ENCODE results near the gene SCFD1. TPM values are rescaled to one million over a fixed set of nuclear protein-coding genes. Genes with fewer than 3 reads are reported as not detected.

The SCFD1 gene
- total and polyA plus RNA-seq, 2 donors (not counting 1 experiment from before 2014, with no cell fraction given), result 110 to 129 TPM

DNA sequence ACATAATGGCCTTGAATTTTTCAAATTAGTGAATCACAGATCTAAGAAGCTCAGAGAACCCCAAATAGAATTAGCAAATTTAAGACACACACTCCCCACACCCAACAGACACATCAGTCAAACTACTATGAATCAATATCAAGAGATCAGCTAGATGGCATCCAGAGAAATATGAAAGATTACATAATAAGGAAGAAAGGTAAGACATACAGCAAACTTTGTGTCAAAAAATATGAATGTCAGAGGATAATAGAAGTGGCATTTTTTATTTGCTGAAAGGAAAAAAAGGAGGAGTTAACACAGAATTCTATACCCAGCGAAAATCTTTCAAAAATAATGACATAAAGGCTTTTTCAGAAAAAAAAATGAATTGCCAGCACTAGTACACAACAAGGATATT lies 141.8 kb downstream of the SCFD1 start:
- no peak for TF ChIP-seq EZH2 (IDR thresholded peaks at IDR 0.05; ENCODE audit: low read length, missing control alignments)
- TF ChIP-seq CTCF (conservative IDR thresholded peaks at IDR 0.05 in 1 of 2, IDR thresholded peaks at IDR 0.05 in 1 of 2; ENCODE audit: low read depth in 1 of 2, low read length in 2 of 2), result no peak

GRCh38 chr14:30767624-30768023 lies 145.5 kb downstream of the SCFD1 start:
- no peaks in the 10 kb centered on the region for H3K4me1 ChIP-seq (ENCODE audit: control insufficient read depth, extremely low read depth, insufficient read depth, low read length)
- H4K20me1 ChIP-seq (ENCODE audit: control insufficient read depth, extremely low read depth, insufficient read depth, low read length), result no peaks in the 10 kb centered on the region
- TF ChIP-seq CTCF (conservative IDR thresholded peaks at IDR 0.05 in 1 of 2, IDR thresholded peaks at IDR 0.05 in 1 of 2; ENCODE audit: low read depth in 1 of 2, low read length in 2 of 2) (no peak), EZH2 (IDR thresholded peaks at IDR 0.05; ENCODE audit: low read length, missing control alignments) (no peak)
- H3K79me2 ChIP-seq (ENCODE audit: control insufficient read depth, insufficient read depth, low read length), result no peaks in the 10 kb centered on the region
- H3K27ac ChIP-seq (ENCODE audit: insufficient read depth, low read length), result no peak overlapping the region
- no peak overlapping the region for H3K4me3 ChIP-seq (replicated peaks in 1 of 4; ENCODE audit: control extremely low read depth in 1 of 4, insufficient read depth in 1 of 4, low read depth in 3 of 4, low read length in 4 of 4)
- no peaks in the 10 kb centered on the region for H3K9me3 ChIP-seq (ENCODE audit: control insufficient read depth, insufficient read depth, low read depth, low read length)
- no peak overlapping the region for H2AFZ ChIP-seq (ENCODE audit: low read length)
- DNase-seq (ENCODE audit: low read depth in 2 of 2), result no peak
- no peak overlapping the region for H3K9ac ChIP-seq (ENCODE audit: insufficient read depth, low read length)
- H3K27me3 ChIP-seq (ENCODE audit: control insufficient read depth, insufficient read depth, low read length), result no peaks in the 10 kb centered on the region
- no peaks in the 10 kb centered on the region for H3K36me3 ChIP-seq (ENCODE audit: control insufficient read depth, insufficient read depth, low read length)
- H3K4me2 ChIP-seq (ENCODE audit: extremely low read depth, insufficient read depth, low read length), result no peak overlapping the region

More for the DNA sequence above, 141.8 kb downstream of the SCFD1 start:
- Histone ChIP-seq H3K79me2 (ENCODE audit: control insufficient read depth, insufficient read depth, low read length) (no peaks in the 10 kb centered on the region), H3K4me3 (replicated peaks in 1 of 4; ENCODE audit: control extremely low read depth in 1 of 4, insufficient read depth in 1 of 4, low read depth in 3 of 4, low read length in 4 of 4) (no peak overlapping the region), H3K27ac (ENCODE audit: insufficient read depth, low read length) (no peak overlapping the region), H3K27me3 (ENCODE audit: control insufficient read depth, insufficient read depth, low read length) (no peaks in the 10 kb centered on the region), H3K9me3 (ENCODE audit: control insufficient read depth, insufficient read depth, low read depth, low read length) (no peaks in the 10 kb centered on the region), H3K4me1 (ENCODE audit: control insufficient read depth, extremely low read depth, insufficient read depth, low read length) (no peaks in the 10 kb centered on the region), H3K4me2 (ENCODE audit: extremely low read depth, insufficient read depth, low read length) (no peak overlapping the region), H3K36me3 (ENCODE audit: control insufficient read depth, insufficient read depth, low read length) (no peaks in the 10 kb centered on the region), H4K20me1 (ENCODE audit: control insufficient read depth, extremely low read depth, insufficient read depth, low read length) (no peaks in the 10 kb centered on the region), H3K9ac (ENCODE audit: insufficient read depth, low read length) (no peak overlapping the region), H2AFZ (ENCODE audit: low read length) (no peak overlapping the region)
- DNase-seq (ENCODE audit: low read depth in 2 of 2), result no peak

DNA sequence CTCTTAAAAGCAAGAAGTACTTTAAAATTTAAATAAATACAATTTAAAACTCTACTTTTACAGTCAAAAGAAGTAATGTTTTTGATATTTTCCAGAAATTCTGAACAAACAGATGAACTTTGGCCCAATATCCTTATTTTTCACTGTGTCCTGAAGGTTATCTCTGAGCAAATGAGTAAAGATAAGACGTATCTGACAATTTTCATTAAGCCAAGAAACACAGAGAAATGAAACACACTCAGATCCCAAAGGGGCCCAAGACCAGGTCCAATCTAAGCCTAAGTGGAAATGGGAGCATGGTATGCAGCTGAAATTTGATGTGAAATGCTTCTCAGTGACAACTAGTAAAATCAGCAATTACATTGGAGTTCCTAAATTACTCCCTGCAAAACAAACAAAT lies 146.7 kb downstream of the SCFD1 start:
- DNase-seq (ENCODE audit: low read depth in 2 of 2), result no peak
- no peak overlapping the region for H3K4me3 ChIP-seq (replicated peaks in 1 of 4; ENCODE audit: control extremely low read depth in 1 of 4, insufficient read depth in 1 of 4, low read depth in 3 of 4, low read length in 4 of 4)
- no peak overlapping the region for H2AFZ ChIP-seq (ENCODE audit: low read length)
- H3K79me2 ChIP-seq (ENCODE audit: control insufficient read depth, insufficient read depth, low read length), result no peaks in the 10 kb centered on the region
- no peak overlapping the region for H3K4me2 ChIP-seq (ENCODE audit: extremely low read depth, insufficient read depth, low read length)
- peaks cover 6% of the 10 kb centered on the region for H3K27me3 ChIP-seq (ENCODE audit: control insufficient read depth, insufficient read depth, low read length)
- no peaks in the 10 kb centered on the region for H3K4me1 ChIP-seq (ENCODE audit: control insufficient read depth, extremely low read depth, insufficient read depth, low read length)
- H3K27ac ChIP-seq (ENCODE audit: insufficient read depth, low read length), result no peak overlapping the region
- no peaks in the 10 kb centered on the region for H3K9me3 ChIP-seq (ENCODE audit: control insufficient read depth, insufficient read depth, low read depth, low read length)
- no peaks in the 10 kb centered on the region for H3K36me3 ChIP-seq (ENCODE audit: control insufficient read depth, insufficient read depth, low read length)
- H4K20me1 ChIP-seq (ENCODE audit: control insufficient read depth, extremely low read depth, insufficient read depth, low read length), result no peaks in the 10 kb centered on the region
- TF ChIP-seq EZH2 (IDR thresholded peaks at IDR 0.05; ENCODE audit: low read length, missing control alignments) (no peak), CTCF (conservative IDR thresholded peaks at IDR 0.05 in 1 of 2, IDR thresholded peaks at IDR 0.05 in 1 of 2; ENCODE audit: low read depth in 1 of 2, low read length in 2 of 2) (no peak)
- H3K9ac ChIP-seq (ENCODE audit: insufficient read depth, low read length), result no peak overlapping the region

Measured in fibroblast of lung (primary cell).